ENCODE data around the gene PRKN.
A peak's percentile ranks its signal among the peaks of the same experiment; 100 is the strongest.
"Not testable (repeated sequence)": the region's sequence is repeated elsewhere in the genome, so short reads cannot be mapped to it uniquely, and the experiment has no call there.

PRKN gene

DNA sequence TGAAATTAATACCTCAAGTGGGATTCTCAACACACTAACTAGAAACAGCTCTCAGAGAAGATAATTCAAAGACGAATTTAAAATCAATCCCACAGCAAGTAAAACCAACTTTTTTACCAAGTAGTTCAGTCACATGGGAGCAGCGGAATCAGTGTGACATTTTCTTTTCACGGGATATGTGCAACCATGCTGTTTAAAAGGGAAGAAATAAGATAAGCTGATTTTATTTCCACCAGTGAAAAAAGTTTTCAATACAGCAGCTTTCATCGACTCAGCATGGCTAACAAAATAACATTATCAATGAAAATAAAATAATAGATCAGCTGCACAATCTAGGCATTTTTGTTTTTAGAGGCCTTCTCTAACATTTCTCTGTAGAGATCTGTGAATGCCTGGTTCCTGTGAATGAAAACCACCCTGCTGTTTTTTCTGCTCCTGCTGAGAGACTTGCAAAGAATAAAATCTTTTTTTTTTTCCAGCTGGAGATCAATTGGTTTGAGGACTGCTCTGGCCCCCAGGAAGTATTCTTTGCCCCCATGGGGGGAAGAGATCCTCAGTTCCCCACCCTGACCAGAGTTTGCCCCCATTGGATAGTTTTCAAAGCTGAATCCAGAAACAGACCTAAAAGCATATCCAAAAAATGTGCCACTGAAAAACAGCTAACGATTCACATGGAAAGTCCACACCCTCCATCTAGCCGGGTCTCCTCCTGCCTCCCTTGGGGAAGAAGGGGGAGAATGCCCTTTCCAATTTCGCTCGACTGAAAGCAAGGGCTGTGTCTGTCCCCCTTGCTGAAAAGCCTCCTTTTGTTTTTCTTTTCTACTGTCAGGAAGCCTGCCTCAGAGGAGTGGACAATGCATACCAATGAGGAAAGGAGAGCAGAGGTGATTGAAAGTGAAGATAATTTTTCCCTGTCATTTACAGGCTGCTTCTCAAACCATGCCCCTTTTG is 317.6 kb downstream of the PRKN start:
- H3K27ac ChIP-seq (ENCODE audit: insufficient read depth, low read depth, low read length, poor library complexity, severe bottlenecking) = peak overlapping the region; percentile 91
- 8 to 9% methylated on average over 7 to 8 of the region's 8 CpGs for WGBS, 2 experiments

DNA sequence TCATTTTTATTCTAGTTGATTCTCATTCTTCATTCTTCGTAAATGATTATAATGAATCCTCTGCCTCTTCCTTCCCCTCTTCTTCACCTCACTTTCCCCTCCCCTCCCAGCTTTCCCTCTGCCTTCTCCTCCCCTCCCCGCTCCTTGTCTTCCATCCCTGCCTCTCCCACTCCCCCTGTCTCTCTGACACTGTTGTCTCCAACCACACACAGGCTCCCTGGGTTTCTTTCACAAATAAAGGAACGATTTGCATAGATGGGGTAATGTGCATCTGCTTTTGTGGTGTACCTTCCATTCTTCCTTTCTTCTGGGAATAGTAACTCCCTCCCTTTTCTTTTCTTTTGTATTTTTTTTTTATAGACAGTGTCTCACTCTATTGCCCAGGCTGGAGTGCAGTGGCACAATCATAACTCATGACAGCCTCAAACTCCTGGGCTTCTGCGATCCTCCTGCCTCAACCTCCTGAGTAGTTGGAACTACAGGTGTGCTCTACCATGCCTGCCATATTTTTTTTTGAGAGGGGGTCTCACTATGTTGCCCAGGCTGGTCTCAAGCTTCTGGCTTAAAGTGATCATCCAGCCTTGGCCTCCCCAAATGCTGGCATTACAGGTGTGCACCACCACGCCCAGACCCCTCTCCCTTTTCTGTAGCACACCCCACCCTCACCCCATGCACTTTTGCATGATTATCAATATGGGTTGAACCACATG is 318.6 kb downstream of the PRKN start:
- Histone ChIP-seq H3K4me3 (ENCODE audit: insufficient read depth, low read depth, low read length) (no peak overlapping the region), H3K36me3 (ENCODE audit: control insufficient read depth, insufficient read depth, low read length) (no peaks in the 10 kb centered on the region), H3K4me1 (ENCODE audit: control insufficient read depth, insufficient read depth, low read length) (peaks cover 36% of the 10 kb centered on the region), H3K9me3 (ENCODE audit: control insufficient read depth, low read length) (no peaks in the 10 kb centered on the region), H3K27ac (ENCODE audit: insufficient read depth, low read depth, low read length, poor library complexity, severe bottlenecking) (peak overlapping the region; percentile 91), H3K27me3 (ENCODE audit: control insufficient read depth, insufficient read depth, low read length, poor library complexity, severe bottlenecking) (no peaks in the 10 kb centered on the region)
- 62 to 71% methylated on average over 4 of the region's 5 CpGs for WGBS, 2 experiments

More for the DNA sequence above, 317.6 kb downstream of the PRKN start:
- Histone ChIP-seq H3K27me3 (ENCODE audit: control insufficient read depth, insufficient read depth, low read length, poor library complexity, severe bottlenecking) (no peaks in the 10 kb centered on the region), H3K4me1 (ENCODE audit: control insufficient read depth, insufficient read depth, low read length) (peaks cover 36% of the 10 kb centered on the region), H3K9me3 (ENCODE audit: control insufficient read depth, low read length) (no peaks in the 10 kb centered on the region), H3K4me3 (ENCODE audit: insufficient read depth, low read depth, low read length) (no peak overlapping the region), H3K36me3 (ENCODE audit: control insufficient read depth, insufficient read depth, low read length) (no peaks in the 10 kb centered on the region)

DNA sequence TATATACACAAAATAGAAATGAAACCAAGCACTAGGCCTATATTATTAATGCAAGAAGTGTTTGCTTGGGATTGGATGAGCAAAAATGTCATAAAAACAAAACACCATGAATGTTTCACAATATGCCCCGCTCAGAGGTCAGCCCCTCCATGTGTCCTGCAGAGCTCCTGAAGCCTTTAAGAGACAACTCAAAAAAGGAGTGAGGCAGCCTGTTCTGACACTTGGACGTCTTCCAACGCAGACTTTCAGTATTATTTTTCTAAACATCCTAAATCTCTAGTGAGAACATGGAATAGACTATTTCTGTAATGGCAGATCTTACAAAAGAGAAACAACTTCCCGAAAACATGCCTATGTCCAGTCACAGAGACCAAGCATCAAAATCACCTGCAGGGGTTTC is 322.6 kb downstream of the PRKN start:
- Histone ChIP-seq H3K36me3 (ENCODE audit: control insufficient read depth, insufficient read depth, low read length) (no peaks in the 10 kb centered on the region), H3K9me3 (ENCODE audit: control insufficient read depth, low read length) (no peaks in the 10 kb centered on the region), H3K27ac (ENCODE audit: insufficient read depth, low read depth, low read length, poor library complexity, severe bottlenecking) (no peak overlapping the region), H3K4me3 (ENCODE audit: insufficient read depth, low read depth, low read length) (no peak overlapping the region), H3K4me1 (ENCODE audit: control insufficient read depth, insufficient read depth, low read length) (peaks cover 14% of the 10 kb centered on the region), H3K27me3 (ENCODE audit: control insufficient read depth, insufficient read depth, low read length, poor library complexity, severe bottlenecking) (no peaks in the 10 kb centered on the region)
- 94 to 99% methylated on average over 3 to 4 of the region's 4 CpGs for WGBS, 2 experiments

DNA sequence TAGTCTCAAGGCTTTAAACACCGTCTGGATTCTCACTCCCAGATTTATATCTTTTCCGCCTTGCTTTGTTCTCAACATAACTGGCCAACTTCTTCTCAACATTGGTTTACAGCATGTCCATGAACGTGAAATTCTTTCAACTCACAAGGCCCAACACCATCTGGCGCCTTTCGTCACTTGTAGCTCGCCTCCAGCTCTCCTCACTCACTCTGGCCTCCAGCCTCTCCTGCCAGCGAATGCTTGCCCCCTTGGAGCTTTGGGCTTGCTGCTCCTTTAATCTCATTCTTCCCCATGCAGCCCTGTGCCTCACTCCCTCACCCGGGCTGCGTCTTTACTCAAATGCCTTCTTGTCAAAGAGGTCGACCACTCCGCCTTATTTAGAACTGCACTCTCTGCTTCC is 324.5 kb downstream of the PRKN start:
- Histone ChIP-seq H3K4me1 (ENCODE audit: control insufficient read depth, insufficient read depth, low read length) (no peaks in the 10 kb centered on the region), H3K4me3 (ENCODE audit: insufficient read depth, low read depth, low read length) (no peak overlapping the region), H3K9me3 (ENCODE audit: control insufficient read depth, low read length) (no peaks in the 10 kb centered on the region), H3K27me3 (ENCODE audit: control insufficient read depth, insufficient read depth, low read length, poor library complexity, severe bottlenecking) (no peaks in the 10 kb centered on the region), H3K36me3 (ENCODE audit: control insufficient read depth, insufficient read depth, low read length) (no peaks in the 10 kb centered on the region), H3K27ac (ENCODE audit: insufficient read depth, low read depth, low read length, poor library complexity, severe bottlenecking) (no peak overlapping the region)
- 91 to 92% methylated on average over 11 of the region's 11 CpGs for WGBS, 2 experiments

DNA sequence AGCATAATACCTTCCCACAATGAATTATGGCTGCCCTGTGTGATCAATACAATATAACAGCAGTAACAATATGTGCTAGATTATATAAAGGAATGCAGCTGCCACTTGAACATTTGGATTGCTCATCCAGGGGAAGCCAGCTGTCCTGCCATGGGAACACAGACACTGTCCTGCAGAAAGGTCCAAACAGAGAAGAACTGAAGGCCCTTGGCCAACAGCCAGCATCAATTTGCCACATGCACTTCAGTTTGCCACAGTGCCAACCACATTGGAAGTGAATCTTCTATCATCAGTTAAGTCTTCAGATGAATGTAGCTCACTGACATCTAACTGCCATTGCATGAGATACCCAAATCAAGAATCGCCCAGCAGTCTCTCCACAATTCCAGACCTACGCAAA is 332.4 kb downstream of the PRKN start:
- H3K27me3 ChIP-seq (ENCODE audit: control insufficient read depth, insufficient read depth, low read length, poor library complexity, severe bottlenecking) = no peaks in the 10 kb centered on the region
- H3K27ac ChIP-seq (ENCODE audit: insufficient read depth, low read depth, low read length, poor library complexity, severe bottlenecking) = no peak overlapping the region
- 93 to 97% methylated on average over 2 of the region's 2 CpGs for WGBS, 2 experiments
- H3K4me3 ChIP-seq (ENCODE audit: insufficient read depth, low read depth, low read length) = no peak overlapping the region
- H3K9me3 ChIP-seq (ENCODE audit: control insufficient read depth, low read length) = no peaks in the 10 kb centered on the region
- H3K4me1 ChIP-seq (ENCODE audit: control insufficient read depth, insufficient read depth, low read length) = no peaks in the 10 kb centered on the region
- H3K36me3 ChIP-seq (ENCODE audit: control insufficient read depth, insufficient read depth, low read length) = no peaks in the 10 kb centered on the region

DNA sequence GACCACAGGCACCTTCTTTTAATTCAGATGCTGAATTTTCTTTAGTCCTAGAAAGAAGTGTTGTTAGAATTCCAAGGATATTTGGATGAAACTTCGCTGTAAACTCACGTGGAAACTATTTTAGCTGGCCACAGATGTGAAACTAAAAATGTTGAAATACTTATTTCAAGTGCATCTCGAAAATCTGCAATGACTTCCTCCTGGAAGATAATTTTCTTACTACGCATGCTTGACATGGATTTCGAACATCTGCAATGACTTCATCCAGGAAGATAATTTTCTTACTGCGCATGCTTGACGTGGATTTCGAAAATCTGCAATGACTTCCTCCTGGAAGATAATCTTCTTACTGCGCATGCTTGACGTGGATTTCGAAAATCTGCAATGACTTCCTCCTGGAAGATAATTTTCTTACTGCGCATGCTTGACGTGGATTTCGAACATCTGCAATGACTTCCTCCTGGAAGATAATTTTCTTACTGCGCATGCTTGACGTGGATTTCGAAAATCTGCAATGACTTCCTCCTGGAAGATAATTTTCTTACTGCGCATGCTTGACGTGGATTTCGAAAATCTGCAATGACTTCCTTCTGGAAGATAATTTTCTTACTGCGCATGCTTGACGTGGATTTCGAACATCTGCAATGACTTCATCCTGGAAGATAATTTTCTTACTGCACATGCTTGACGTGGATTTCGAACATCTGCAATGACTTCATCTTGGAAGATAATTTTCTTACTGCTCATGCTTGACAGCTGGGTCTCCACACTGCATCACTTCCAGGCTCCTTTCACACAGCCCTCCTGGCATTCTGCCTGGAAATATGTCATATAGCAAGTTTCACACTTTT is 336.4 kb downstream of the PRKN start:
- H3K27me3 ChIP-seq (ENCODE audit: control insufficient read depth, insufficient read depth, low read length, poor library complexity, severe bottlenecking); H3K9me3 ChIP-seq (ENCODE audit: control insufficient read depth, low read length); H3K4me1 ChIP-seq (ENCODE audit: control insufficient read depth, insufficient read depth, low read length); H3K4me3 ChIP-seq (ENCODE audit: insufficient read depth, low read depth, low read length); H3K27ac ChIP-seq (ENCODE audit: insufficient read depth, low read depth, low read length, poor library complexity, severe bottlenecking); H3K36me3 ChIP-seq (ENCODE audit: control insufficient read depth, insufficient read depth, low read length): not testable (repeated sequence)
- WGBS, 2 experiments = 94 to 95% methylated on average over 25 of the region's 25 CpGs

DNA sequence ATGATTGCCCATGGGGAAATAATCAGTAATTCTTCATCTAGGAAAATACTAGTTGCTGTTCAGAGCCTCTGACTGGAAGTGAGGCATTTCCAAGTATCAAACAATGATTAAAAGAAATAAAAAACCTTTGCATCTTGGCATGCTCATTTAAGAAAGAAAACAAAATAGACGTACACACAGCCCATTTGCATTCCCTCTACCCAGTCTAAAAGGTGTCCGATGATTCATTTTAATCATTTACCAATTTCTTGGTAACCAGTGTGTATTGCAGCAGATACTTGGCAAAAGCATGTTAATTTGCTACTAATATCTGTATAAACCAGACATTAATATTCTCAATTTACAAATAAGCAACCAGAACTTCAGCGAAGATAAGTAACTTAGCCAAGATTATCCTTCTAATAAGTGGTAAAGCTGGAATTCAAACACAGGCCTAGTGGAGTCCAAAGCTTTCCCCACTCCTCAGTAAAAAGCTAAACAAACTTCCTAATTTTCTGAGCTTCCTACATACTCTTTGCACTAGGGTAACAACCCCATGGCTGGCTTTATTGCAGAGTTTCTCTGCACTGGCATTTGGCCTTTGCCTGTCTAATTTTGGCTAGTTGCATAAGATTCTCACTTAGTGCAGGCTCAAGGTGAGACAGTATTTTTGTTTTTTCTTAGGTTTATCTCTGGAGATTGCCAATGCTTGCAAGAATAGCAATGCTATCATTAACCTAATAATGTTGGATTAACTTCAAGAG is 338.1 kb downstream of the PRKN start:
- Histone ChIP-seq H3K4me3 (ENCODE audit: insufficient read depth, low read depth, low read length) (no peak overlapping the region), H3K27me3 (ENCODE audit: control insufficient read depth, insufficient read depth, low read length, poor library complexity, severe bottlenecking) (no peaks in the 10 kb centered on the region), H3K9me3 (ENCODE audit: control insufficient read depth, low read length) (no peaks in the 10 kb centered on the region), H3K27ac (ENCODE audit: insufficient read depth, low read depth, low read length, poor library complexity, severe bottlenecking) (no peak overlapping the region), H3K36me3 (ENCODE audit: control insufficient read depth, insufficient read depth, low read length) (no peaks in the 10 kb centered on the region), H3K4me1 (ENCODE audit: control insufficient read depth, insufficient read depth, low read length) (no peaks in the 10 kb centered on the region)
- 95 to 96% methylated on average over 3 of the region's 3 CpGs for WGBS, 2 experiments

DNA sequence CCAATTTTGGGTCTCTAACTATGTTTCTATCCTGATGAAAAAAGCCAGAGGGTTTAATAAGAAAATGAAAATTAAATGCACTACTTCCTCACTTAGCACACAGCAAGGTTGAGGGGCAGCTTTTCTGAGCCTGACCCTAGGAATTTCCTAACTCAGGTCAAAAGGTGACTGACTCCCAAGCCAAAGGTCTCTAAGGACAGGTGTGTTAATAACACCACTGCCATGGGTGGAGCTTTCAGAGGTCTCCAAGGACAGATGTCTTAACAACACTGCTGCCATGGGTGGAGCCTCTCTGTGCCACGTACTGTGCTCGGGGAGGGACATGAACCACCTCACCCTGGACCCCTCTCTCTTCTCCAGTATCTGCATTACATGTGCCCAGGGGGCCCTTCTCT is 339.2 kb downstream of the PRKN start:
- H3K27ac ChIP-seq (ENCODE audit: insufficient read depth, low read depth, low read length, poor library complexity, severe bottlenecking) = no peak overlapping the region
- 92 to 93% methylated on average over 2 of the region's 2 CpGs for WGBS, 2 experiments
- H3K27me3 ChIP-seq (ENCODE audit: control insufficient read depth, insufficient read depth, low read length, poor library complexity, severe bottlenecking) = no peaks in the 10 kb centered on the region
- no peaks in the 10 kb centered on the region for H3K4me1 ChIP-seq (ENCODE audit: control insufficient read depth, insufficient read depth, low read length)
- no peaks in the 10 kb centered on the region for H3K9me3 ChIP-seq (ENCODE audit: control insufficient read depth, low read length)
- no peak overlapping the region for H3K4me3 ChIP-seq (ENCODE audit: insufficient read depth, low read depth, low read length)
- H3K36me3 ChIP-seq (ENCODE audit: control insufficient read depth, insufficient read depth, low read length) = no peaks in the 10 kb centered on the region

DNA sequence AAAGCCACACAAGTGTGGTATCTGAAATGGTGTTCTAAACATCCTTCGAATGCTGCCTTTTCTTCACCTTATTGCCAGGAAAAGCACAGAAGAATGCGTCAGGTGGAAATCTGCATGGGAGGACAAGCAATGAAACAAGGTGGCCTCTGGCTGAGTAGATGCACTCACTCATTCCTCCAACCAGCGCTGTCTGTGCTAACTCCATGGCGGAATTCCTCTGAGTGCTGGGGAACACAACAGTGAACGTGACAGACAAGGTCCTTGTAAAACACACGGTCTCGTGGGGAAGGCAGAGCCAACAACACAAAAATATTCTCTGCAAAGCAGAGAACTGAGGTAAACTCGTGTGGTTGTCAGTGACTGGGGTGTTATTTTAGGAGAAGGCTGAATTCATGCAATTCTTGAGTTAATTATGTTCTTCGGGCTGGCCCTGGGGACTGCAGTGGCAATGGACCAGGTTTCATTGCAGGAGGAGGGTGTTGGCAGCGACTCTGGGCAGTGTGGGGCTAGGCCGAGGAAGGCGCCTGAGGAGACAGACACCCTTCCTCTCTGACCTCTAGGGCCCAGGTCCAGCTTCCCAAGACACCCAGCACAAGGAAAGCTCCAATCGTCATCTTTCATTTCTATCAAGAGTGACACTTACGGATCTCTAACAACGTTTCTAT is 339.7 kb downstream of the PRKN start:
- H3K4me3 ChIP-seq (ENCODE audit: insufficient read depth, low read depth, low read length) = no peak overlapping the region

More for the DNA sequence above, 339.7 kb downstream of the PRKN start:
- no peaks in the 10 kb centered on the region for H3K27me3 ChIP-seq (ENCODE audit: control insufficient read depth, insufficient read depth, low read length, poor library complexity, severe bottlenecking)
- WGBS, 2 experiments = 92 to 95% methylated on average over 13 to 15 of the region's 15 CpGs
- no peaks in the 10 kb centered on the region for H3K9me3 ChIP-seq (ENCODE audit: control insufficient read depth, low read length)
- no peaks in the 10 kb centered on the region for H3K36me3 ChIP-seq (ENCODE audit: control insufficient read depth, insufficient read depth, low read length)
- no peak overlapping the region for H3K27ac ChIP-seq (ENCODE audit: insufficient read depth, low read depth, low read length, poor library complexity, severe bottlenecking)
- H3K4me1 ChIP-seq (ENCODE audit: control insufficient read depth, insufficient read depth, low read length) = no peaks in the 10 kb centered on the region
